DMS153 (cell line): ENCODE data around the gene SYVN1.
"Not testable (repeated sequence)": the region's sequence is repeated elsewhere in the genome, so short reads cannot be mapped to it uniquely, and the experiment has no call there.

Experiments used
- DNase-seq: peaks from one replicate; lab custom pipeline; 2025; lab: John Stamatoyannopoulos, UW

The SYVN1 gene

GRCh38 chr11:65127473-65128181, 6.7 kb downstream of the SYVN1 start:
- no peak for DNase-seq

DNA sequence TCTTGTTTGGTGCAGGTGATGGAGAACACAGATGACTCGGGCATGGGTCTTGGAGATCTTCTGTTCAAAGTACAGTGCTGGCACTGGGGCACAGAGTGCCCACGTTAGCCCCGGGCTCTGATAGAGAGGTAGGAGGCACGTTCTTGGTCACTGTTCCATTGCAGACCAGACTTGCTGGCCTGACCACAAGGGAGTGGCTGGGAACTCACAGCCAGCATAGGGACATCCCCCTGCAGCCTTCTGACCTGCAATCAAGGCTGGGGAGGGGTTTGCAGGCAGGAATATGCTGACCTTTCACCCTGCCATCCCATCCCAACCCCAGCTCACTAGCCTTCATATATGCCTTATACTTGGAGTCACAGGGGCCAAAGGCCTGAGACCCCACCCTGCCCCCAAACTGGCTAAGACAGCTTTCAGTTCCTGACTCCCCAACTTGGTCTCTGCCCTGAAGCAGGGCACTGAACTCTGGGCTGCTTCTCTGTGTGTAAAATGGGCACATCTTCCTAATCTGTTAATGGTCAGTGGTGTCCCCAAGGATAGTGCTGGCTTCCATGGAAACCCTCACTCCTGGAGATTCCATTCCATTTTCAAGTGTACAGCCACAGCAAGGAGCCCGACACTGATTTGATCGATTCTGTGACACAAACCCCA, 7.6 kb downstream of the SYVN1 start:
- no peak for DNase-seq

- DNase-seq = no peak
Measured at GRCh38 chr11:65125197-65126056, 8.9 kb downstream of the SYVN1 start.

GRCh38 chr11:65124480-65125196, 9.7 kb downstream of the SYVN1 start:
- DNase-seq = no peak

DNA sequence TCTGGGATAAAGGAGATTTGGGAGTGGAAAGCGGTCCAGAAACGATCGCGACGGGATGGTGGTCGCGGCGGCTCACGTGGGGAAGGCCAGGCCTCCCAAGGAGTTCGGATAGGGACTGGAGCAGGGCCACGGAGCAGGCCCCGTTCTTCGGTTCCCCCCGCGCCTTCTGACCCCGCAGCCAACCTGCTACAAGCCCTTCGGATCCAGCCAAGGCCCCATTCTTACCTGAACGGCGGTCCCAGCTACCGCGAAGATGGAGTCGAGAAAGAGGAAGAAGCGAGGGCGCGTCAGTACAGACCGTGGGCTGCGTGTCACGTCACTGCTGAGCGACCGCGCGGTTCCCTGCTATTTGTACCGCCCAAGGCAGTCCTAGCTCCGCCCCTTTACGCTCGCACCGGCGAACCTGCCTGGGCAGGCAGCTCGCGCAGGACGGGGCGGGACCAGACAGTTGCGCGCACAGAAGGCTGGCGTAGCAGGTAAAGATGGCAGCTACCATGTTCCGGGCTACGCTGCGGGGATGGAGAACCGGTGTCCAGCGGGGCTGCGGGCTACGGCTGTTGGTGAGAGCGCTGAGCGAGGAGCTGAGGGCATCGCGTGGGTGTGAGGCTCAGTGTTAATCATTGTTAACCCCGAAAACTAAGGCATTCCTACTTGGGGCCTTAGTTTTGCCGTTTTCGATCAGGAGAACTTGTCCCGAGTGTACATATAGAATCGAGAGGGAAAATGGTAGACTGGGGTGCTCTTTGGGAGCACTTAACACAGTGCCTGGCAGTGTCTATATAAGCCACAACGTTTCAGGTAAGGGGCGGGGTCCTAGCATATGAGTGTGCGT, 12.2 kb downstream of the SYVN1 start, which contains the start of the genes FAU and MRPL49:
TSS of gene FAU (minus strand) at position 270 of the 832 bp plus-strand sequence. CDS start 321 bp downstream, outside the sequence.
TSS of gene MRPL49 (plus strand) at position 457 of the 832 bp plus-strand sequence. CDS start at position 483, 26 bp downstream.
- DNase-seq = peak; percentile 95

DNA sequence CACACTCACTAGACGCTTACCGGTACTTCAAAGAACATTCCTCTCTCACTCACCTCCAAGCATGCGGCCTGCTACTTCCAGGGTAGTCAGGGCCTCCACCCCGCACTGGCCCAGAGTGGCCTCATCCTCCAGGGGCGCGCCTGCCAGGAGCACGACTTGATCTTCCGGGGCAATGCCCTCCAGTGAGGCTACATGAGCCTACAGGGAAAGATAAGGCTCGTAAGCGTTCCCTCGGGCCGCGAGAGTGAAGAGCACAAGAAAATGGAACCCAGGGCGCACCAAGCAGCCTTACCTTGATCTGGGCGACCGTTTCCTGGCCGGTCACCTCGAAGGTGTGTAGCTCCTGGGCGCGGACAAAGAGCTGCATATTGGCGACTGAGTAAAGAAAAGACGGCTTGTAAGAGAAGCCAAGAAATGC, 12.9 kb downstream of the SYVN1 start:
- DNase-seq = no peak

DNA sequence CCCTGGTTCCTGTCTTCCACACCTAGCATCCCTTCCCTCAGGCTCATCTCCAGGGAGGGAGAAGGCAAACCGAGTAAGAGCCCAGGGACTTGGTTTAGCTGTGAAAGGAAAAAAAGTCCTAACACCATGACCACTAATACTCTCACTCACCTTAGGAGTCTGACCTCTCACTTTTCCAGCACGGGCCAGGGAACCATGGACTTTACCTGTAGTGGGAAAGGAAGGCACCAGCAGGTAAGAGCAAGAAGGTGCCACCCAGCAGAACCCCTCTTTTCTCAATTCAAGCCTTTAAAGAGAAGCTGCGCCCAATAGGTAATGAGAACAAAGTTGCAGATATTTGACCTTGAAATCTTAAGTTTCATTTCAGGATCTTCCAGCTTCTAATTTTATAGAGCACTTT, 13.5 kb downstream of the SYVN1 start:
- DNase-seq = no peak

DNA sequence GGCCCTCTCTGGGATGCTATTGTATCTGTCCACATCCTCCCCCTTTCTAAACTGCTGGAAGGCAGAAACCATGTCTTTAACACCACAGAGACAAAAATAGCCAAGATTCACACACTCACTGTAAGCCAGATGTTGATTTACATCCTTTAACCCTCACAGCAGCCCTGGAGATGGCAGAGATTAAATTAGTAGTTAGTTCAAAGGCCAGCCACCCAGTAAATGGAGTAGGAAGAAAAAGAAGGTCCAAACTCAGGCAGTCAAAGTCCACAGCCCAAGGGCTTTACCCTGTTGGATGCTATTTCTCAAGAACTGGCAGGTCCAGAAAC, 14.7 kb downstream of the SYVN1 start:
- no peak for DNase-seq

- DNase-seq = not testable (repeated sequence)
Measured at GRCh38 chr11:65118891-65119669, 15.2 kb downstream of the SYVN1 start.

GRCh38 chr11:65118097-65118837, 16.1 kb downstream of the SYVN1 start:
- no peak for DNase-seq

DNA sequence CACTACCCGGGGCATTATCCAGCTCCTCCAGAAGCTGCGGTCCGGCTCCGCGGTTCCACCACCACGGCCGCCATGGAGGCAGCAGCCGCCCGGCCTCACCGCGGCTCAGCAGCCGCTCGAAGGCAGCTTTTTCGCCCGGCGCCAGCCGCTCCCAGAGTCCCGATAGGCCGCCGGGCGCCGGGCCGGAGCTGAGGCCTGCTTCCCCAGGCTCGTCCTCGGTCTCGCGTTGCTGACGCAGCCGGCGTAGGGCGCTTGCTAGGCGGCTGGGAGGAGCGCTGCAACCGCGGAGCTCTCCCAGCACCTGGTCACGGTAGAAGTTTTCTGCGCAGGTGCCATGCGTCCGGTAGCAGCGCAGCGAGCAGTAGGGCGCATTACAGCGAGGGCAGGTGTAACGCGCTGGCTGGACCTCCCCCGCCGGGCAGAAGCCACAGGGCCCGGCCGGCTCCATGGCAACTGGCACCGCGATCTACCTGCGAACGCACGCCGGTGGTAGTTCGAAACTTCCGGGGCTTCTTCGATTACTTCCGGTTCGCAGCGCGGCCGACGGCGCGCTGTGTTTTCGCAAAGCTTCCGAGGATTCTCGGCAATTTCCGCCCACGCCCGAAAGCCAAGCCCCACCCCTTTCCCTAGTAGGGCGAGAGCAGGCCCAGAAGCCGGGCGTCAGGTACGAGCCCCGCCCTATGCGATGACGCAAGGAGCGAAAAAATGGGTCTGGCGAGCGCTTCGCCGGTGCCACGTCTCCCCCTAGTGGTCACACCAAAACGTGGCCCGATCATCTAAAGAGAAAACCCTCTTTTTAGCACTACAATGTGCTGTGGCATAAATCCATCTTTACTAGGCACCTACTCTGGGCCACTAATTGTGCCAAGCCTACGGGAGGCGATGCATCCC, 16.9 kb downstream of the SYVN1 start, which contains the start of gene ZNHIT2:
TSS of gene ZNHIT2 (minus strand) at position 496 of the 891 bp plus-strand sequence. CDS start at position 448, 48 bp downstream.
- DNase-seq = peak; percentile 98

DNA sequence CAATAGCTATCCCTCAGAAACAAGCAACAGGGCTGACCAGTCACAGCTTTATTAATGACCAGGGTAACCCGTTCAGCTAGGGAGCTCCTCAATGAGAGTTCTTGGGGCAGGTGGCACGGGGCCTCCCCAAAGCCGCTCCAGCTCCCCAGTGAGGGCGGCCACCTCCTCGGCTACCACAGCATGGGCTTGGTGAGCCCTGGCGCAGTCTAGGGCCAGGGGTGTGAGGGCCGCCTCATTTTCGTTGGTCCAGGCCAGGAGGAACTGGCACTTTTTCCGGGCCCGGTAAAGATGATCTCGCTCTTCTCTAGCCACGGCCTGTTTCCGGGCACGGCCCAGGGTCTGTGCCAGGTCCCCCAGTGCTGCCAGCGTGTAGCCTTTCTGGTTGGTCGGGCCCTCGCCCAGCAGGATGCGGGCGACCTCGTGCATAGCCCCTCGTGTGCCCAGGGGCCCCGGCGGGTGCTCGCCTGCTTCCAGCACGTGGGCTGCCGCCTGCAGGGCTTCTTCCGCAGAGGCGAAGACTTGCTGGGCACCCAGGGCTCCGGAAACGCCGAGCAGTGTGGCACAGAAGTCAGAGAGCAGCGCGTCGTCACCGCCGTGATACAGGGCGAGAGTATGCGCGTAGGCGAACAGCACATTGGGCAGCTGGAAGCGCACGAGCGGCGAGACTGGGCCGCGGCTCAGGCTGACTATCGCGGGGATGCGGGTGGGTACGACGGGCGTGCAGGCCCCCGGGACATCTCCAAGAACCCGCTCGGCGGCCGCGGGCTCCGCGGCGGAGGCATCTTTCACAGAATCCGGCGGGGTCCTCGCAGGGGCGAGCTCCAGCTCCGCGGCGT, 17.7 kb downstream of the SYVN1 start:
- no peak for DNase-seq

DNA sequence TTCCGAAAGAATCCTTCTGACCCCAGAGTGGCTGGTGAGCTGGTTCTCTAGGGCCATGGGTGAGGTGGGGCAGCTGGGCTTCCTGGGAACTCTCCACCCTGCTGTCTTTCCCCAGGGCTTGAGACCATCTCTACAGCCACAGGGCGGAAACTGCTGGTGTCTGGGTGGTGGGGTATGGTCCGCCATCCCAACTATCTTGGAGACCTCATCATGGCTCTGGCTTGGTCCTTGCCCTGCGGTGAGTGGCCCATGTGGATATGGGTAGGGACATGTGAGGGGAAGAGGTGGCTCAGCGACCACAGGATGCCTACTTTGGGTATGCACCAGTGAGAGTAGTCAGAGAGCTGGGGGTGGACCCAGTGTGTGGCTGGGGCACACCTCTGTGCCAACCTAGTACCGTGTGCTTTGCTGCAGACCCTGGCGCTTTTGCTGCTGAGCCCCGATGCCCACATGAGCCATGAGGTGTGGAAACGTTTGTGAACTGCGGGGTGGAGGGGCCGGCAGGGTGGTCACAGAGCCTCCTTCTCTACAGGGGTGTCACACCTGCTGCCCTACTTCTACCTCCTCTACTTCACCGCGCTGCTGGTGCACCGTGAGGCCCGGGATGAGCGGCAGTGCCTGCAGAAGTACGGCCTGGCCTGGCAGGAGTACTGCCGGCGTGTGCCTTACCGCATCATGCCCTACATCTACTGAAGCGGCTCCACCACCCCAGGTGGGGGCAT, 18.8 kb downstream of the SYVN1 start:
- no peak for DNase-seq

GRCh38 chr11:65114538-65115171, 19.7 kb downstream of the SYVN1 start:
- DNase-seq = no peak

- no peak for DNase-seq
Measured at GRCh38 chr11:65113839-65114238, 20.5 kb downstream of the SYVN1 start.

GRCh38 chr11:65113361-65113756, 21.0 kb downstream of the SYVN1 start:
- DNase-seq = no peak
